Cerebellar nuclear complex (tissue), 1 donor: ENCODE results near the gene TTBK1.
A peak's percentile ranks its signal among the peaks of the same experiment; 100 is the strongest.

ENCODE experiments used
- DNase-seq, 2 experiments: peaks; one replicate each; lab custom pipeline; 2025; lab: John Stamatoyannopoulos, UW

TTBK1 gene

GRCh38 chr6:43223175-43223574, 20.1 kb upstream of the TTBK1 start:
- no peak for DNase-seq

- no peak for DNase-seq
Observed at GRCh38 chr6:43226192-43226851, 17.0 kb upstream of the TTBK1 start.

- peak in 1 of 2 experiments; percentile 19 for DNase-seq
Observed at GRCh38 chr6:43228951-43229802, 14.1 kb upstream of the TTBK1 start, which contains the start of gene DNPH1. Gene DNPH1, minus strand, starts transcription at chr6:43229481. Its CDS starts 25 bp downstream, at chr6:43229456.

GRCh38 chr6:43229803-43230620, 13.3 kb upstream of the TTBK1 start:
- no peak for DNase-seq

GRCh38 chr6:43231053-43231452, 12.2 kb upstream of the TTBK1 start:
- no peak for DNase-seq

- no peak for DNase-seq
Observed at GRCh38 chr6:43231735-43232450, 11.4 kb upstream of the TTBK1 start.

GRCh38 chr6:43235841-43236240, 7.4 kb upstream of the TTBK1 start:
- no peak for DNase-seq

GRCh38 chr6:43239054-43239453, 4.2 kb upstream of the TTBK1 start:
- DNase-seq = no peak

GRCh38 chr6:43240950-43241349, 2.3 kb upstream of the TTBK1 start:
- no peak for DNase-seq

GRCh38 chr6:43241446-43241845, 1.8 kb upstream of the TTBK1 start:
- DNase-seq = no peak

- no peak for DNase-seq
Observed at GRCh38 chr6:43243664-43244321, 512 bp downstream of the TTBK1 start.

GRCh38 chr6:43246301-43247113, 3.2 kb downstream of the TTBK1 start:
- DNase-seq = peak in 1 of 2 experiments; percentile 44

- peak; percentile 16 to 44 for DNase-seq
Observed at GRCh38 chr6:43247114-43247999, 4.1 kb downstream of the TTBK1 start.

- no peak for DNase-seq
Observed at GRCh38 chr6:43248101-43248500, 4.8 kb downstream of the TTBK1 start.

- no peak for DNase-seq
Observed at GRCh38 chr6:43248791-43249190, 5.5 kb downstream of the TTBK1 start.

GRCh38 chr6:43250992-43251373, 7.7 kb downstream of the TTBK1 start:
- DNase-seq = no peak

- DNase-seq = no peak
Observed at GRCh38 chr6:43253401-43253800, 10.1 kb downstream of the TTBK1 start.

GRCh38 chr6:43254138-43254817, 11.0 kb downstream of the TTBK1 start:
- no peak for DNase-seq

- no peak for DNase-seq
Observed at GRCh38 chr6:43254846-43255245, 11.6 kb downstream of the TTBK1 start.
